Activated CD8-positive, alpha-beta memory T cell treated with anti-CD3 and anti-CD28 coated beads, Interleukin-2, amount 10 ng/mL, durations not matched to agents 7 days and 5 days (primary cell): ENCODE measurements around the gene HPRT1. TPM values are rescaled to one million over a fixed set of nuclear protein-coding genes. Genes with fewer than 3 reads are reported as not detected.
A peak's percentile ranks its signal among the peaks of the same experiment; 100 is the strongest.

Experiments
- ATAC-seq: fragments of 150-1000 bp; cut with Tn5 transposase; one replicate; pipeline ENCODE4 v1.10.0; 2021; ENCODE audit warnings: moderate library complexity
- CTCF ChIA-PET: fragments of 350-600 bp; sonication (Branson Sonifier 250); formaldehyde crosslinking; loops from one replicate; lab custom pipeline; 2021; ENCODE audit warnings: antibody characterized with exemption; lab: Charles Lee
- DNase-seq: peaks from one replicate; pipeline ENCODE4 v3.0.0-alpha.2; 2020
- H3K27ac Mint-ChIP-seq: one replicate; pipeline ENCODE4 v1.8.0; 2021; ENCODE audit warnings: mild to moderate bottlenecking, mixed read lengths
- H3K27me3 Mint-ChIP-seq: one replicate; pipeline ENCODE4 v1.8.0; 2021; ENCODE audit warnings: mixed read lengths
- H3K36me3 Mint-ChIP-seq: one replicate; pipeline ENCODE4 v1.8.0; 2021; ENCODE audit warnings: mild to moderate bottlenecking, mixed read lengths
- H3K4me1 Mint-ChIP-seq: one replicate; pipeline ENCODE4 v1.8.0; 2021; ENCODE audit warnings: mixed read lengths
- H3K4me3 Mint-ChIP-seq: one replicate; pipeline ENCODE4 v1.8.0; 2021; ENCODE audit warnings: mild to moderate bottlenecking, moderate library complexity, mixed read lengths
- H3K9me3 Mint-ChIP-seq: one replicate; pipeline ENCODE4 v1.8.0; 2022; ENCODE audit warnings: low read depth, mixed read lengths
- total RNA-seq, 2 experiments: library from RNA; stranded (reverse); gene quantifications; one replicate each; pipeline ENCODE4 v1.2.3, GENCODE V29; 2021

The HPRT1 gene
- total RNA-seq = 10 to 100 TPM; 81.4 to 86.5 TPM

GRCh38 chrX:134460005-134460861 is at the start of gene HPRT1:
TSS of gene HPRT1 (plus strand) at chrX:134460165. CDS start at chrX:134460312, 147 bp downstream.
- Mint-ChIP-seq H3K9me3 (no peaks in the 10 kb centered on the region), H3K4me3 (peak within 1 kb of the TSS; percentile 86), H3K36me3 (no peaks in the 10 kb centered on the region), H3K27ac (peak within 1 kb of the TSS; percentile 88), H3K4me1 (peaks cover 23% of the 10 kb centered on the region), H3K27me3 (no peaks in the 10 kb centered on the region)
- peak; percentile 95 for ATAC-seq
- CTCF ChIA-PET = no interaction called here
- peak; percentile 86 for DNase-seq

DNA sequence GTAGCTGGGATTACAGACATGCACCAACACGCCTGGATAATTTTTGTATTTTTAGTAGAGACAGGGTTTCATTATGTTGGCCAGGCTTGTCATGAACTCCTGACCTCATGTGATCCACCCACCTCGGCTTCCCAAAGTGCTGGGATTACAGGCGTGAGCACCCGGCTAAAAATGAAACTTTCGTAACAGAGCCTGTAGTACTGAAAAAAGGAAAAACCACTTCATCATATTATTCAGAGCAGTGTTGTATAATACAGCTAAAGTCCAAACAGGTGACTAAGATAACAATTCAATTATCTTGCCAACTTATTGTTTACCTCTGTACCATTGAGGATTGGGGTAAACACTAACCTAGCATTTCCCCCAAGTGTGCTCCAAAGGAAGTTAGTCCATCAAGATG is 43.9 kb upstream of the HPRT1 start:
- no peak for DNase-seq
- Mint-ChIP-seq H3K4me3 (no peak overlapping the region), H3K9me3 (no peaks in the 10 kb centered on the region), H3K27me3 (no peaks in the 10 kb centered on the region), H3K4me1 (no peaks in the 10 kb centered on the region), H3K27ac (no peak overlapping the region), H3K36me3 (peaks cover 16% of the 10 kb centered on the region)
- ATAC-seq = no peak
- CTCF ChIA-PET = no interaction called here

GRCh38 chrX:134418317-134419113 is 41.5 kb upstream of the HPRT1 start:
- no peak for DNase-seq
- H3K27me3 Mint-ChIP-seq = no peaks in the 10 kb centered on the region
- ATAC-seq = no peak
- no peak overlapping the region for H3K4me3 Mint-ChIP-seq
- no peaks in the 10 kb centered on the region for H3K4me1 Mint-ChIP-seq
- H3K9me3 Mint-ChIP-seq = no peaks in the 10 kb centered on the region
- no peak overlapping the region for H3K27ac Mint-ChIP-seq
- CTCF ChIA-PET = no interaction called here
- H3K36me3 Mint-ChIP-seq = peaks cover 17% of the 10 kb centered on the region

GRCh38 chrX:134419784-134420183 is 40.2 kb upstream of the HPRT1 start:
- Mint-ChIP-seq H3K27me3 (no peaks in the 10 kb centered on the region), H3K9me3 (no peaks in the 10 kb centered on the region), H3K36me3 (peaks cover 17% of the 10 kb centered on the region), H3K27ac (no peak overlapping the region), H3K4me3 (no peak overlapping the region), H3K4me1 (no peaks in the 10 kb centered on the region)
- CTCF ChIA-PET = no interaction called here
- DNase-seq (no peak), ATAC-seq (no peak)

- Mint-ChIP-seq H3K27me3 (no peaks in the 10 kb centered on the region), H3K27ac (no peak overlapping the region), H3K4me1 (no peaks in the 10 kb centered on the region), H3K9me3 (no peaks in the 10 kb centered on the region), H3K36me3 (peaks cover 6% of the 10 kb centered on the region), H3K4me3 (no peak overlapping the region)
- DNase-seq (no peak), ATAC-seq (no peak)
- CTCF ChIA-PET = no interaction called here
Measured at GRCh38 chrX:134423606-134424005, 36.4 kb upstream of the HPRT1 start.

DNA sequence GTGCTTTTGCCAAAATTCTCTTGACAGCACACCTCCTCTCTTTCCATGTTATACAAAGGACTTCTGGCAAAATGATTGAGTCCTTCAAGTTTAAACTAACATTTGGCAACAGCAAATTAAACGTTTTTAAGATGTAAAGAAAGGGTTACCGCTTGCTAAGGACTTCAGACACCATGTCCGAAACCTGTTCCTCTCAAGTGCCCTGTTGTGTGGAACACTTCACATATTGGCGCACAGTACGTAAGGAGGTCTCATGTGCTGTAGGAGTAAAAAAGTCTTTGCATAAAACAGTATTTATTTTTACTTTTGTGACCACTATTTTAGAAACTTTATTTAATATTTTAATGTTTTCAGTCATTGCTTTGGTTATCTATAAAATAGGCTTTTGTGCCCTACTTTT is 33.7 kb upstream of the HPRT1 start:
- Mint-ChIP-seq H3K27ac (no peak overlapping the region), H3K4me1 (no peaks in the 10 kb centered on the region), H3K36me3 (peaks cover 9% of the 10 kb centered on the region), H3K4me3 (no peak overlapping the region), H3K9me3 (no peaks in the 10 kb centered on the region), H3K27me3 (no peaks in the 10 kb centered on the region)
- CTCF ChIA-PET = no interaction called here
- no peak for DNase-seq
- ATAC-seq = no peak

DNA sequence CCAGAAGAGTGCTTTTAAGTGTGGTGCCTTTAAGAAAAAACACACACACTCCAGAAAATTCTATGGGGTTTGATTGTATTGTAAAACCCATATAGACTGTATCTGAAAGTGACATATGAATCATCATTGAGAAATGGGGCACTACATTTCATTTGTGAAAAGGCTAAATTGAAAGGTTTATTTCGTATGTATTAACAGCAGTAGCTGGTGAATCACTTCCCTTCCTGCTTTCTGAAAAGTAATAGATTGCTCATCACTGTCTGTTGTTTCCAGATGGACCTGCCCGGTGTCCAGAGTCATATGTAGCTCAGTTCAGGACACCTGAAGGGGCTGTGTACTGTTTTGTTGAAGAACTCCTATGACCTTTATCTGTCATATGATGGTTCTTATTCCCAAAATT is 28.1 kb upstream of the HPRT1 start:
- DNase-seq (no peak), ATAC-seq (peak; percentile 23)
- H3K27ac Mint-ChIP-seq = no peak overlapping the region

DNA sequence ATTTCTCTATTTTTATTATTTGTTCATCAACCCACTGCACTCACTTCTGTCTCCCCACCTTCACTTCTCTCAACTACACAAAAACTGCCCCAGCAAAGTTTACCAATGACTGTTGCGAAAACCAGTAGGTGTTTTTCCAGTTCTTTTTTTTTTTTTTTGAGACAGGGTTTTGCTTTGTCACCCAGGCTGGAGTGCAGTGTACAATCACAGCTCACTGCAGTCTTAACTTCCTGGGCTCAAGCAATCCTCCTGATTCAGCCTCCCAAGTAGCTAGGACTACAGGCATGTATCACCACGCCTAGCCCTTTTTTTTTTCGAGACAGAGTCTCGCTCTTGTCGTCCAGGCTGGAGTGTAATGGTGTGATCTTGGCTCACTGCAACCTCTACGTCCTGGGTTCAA is 24.1 kb upstream of the HPRT1 start:
- Mint-ChIP-seq H3K4me1 (peaks cover 2% of the 10 kb centered on the region), H3K27ac (no peak overlapping the region)
- CTCF ChIA-PET = no interaction called here

More for the DNA sequence above, 28.1 kb upstream of the HPRT1 start:
- H3K9me3 Mint-ChIP-seq = no peaks in the 10 kb centered on the region
- H3K4me1 Mint-ChIP-seq = peaks cover 2% of the 10 kb centered on the region
- no peaks in the 10 kb centered on the region for H3K27me3 Mint-ChIP-seq
- H3K4me3 Mint-ChIP-seq = no peak overlapping the region
- CTCF ChIA-PET = no interaction called here
- peaks cover 18% of the 10 kb centered on the region for H3K36me3 Mint-ChIP-seq

GRCh38 chrX:134443020-134443419 is 16.9 kb upstream of the HPRT1 start:
- H3K27ac Mint-ChIP-seq = no peak overlapping the region
- ATAC-seq (no peak), DNase-seq (no peak)

More for the DNA sequence above, 24.1 kb upstream of the HPRT1 start:
- DNase-seq (no peak), ATAC-seq (no peak)
- no peaks in the 10 kb centered on the region for H3K27me3 Mint-ChIP-seq
- H3K4me3 Mint-ChIP-seq = no peak overlapping the region
- H3K36me3 Mint-ChIP-seq = peaks cover 15% of the 10 kb centered on the region
- H3K9me3 Mint-ChIP-seq = no peaks in the 10 kb centered on the region

GRCh38 chrX:134443461-134443860 is 16.5 kb upstream of the HPRT1 start:
- H3K9me3 Mint-ChIP-seq = no peaks in the 10 kb centered on the region
- no peak overlapping the region for H3K4me3 Mint-ChIP-seq
- no peak for DNase-seq
- CTCF ChIA-PET = no interaction called here
- peaks cover 4% of the 10 kb centered on the region for H3K36me3 Mint-ChIP-seq
- H3K27ac Mint-ChIP-seq = no peak overlapping the region
- H3K4me1 Mint-ChIP-seq = no peaks in the 10 kb centered on the region
- no peaks in the 10 kb centered on the region for H3K27me3 Mint-ChIP-seq
- no peak for ATAC-seq

More at GRCh38 chrX:134443020-134443419, 16.9 kb upstream of the HPRT1 start:
- Mint-ChIP-seq H3K36me3 (peaks cover 4% of the 10 kb centered on the region), H3K27me3 (no peaks in the 10 kb centered on the region), H3K4me3 (no peak overlapping the region), H3K4me1 (no peaks in the 10 kb centered on the region), H3K9me3 (no peaks in the 10 kb centered on the region)
- CTCF ChIA-PET = no interaction called here

GRCh38 chrX:134444681-134445080 is 15.3 kb upstream of the HPRT1 start:
- Mint-ChIP-seq H3K9me3 (no peaks in the 10 kb centered on the region), H3K27me3 (no peaks in the 10 kb centered on the region), H3K4me1 (no peaks in the 10 kb centered on the region), H3K27ac (no peak overlapping the region), H3K36me3 (peaks cover 2% of the 10 kb centered on the region), H3K4me3 (no peak overlapping the region)
- CTCF ChIA-PET = no interaction called here
- DNase-seq (no peak), ATAC-seq (no peak)

GRCh38 chrX:134452596-134452995 is 7.4 kb upstream of the HPRT1 start:
- Mint-ChIP-seq H3K4me3 (no peak overlapping the region), H3K27me3 (no peaks in the 10 kb centered on the region), H3K9me3 (no peaks in the 10 kb centered on the region), H3K4me1 (peaks cover 3% of the 10 kb centered on the region), H3K27ac (no peak overlapping the region), H3K36me3 (peaks cover 4% of the 10 kb centered on the region)
- no peak for DNase-seq
- CTCF ChIA-PET = no interaction called here
- ATAC-seq = no peak

DNA sequence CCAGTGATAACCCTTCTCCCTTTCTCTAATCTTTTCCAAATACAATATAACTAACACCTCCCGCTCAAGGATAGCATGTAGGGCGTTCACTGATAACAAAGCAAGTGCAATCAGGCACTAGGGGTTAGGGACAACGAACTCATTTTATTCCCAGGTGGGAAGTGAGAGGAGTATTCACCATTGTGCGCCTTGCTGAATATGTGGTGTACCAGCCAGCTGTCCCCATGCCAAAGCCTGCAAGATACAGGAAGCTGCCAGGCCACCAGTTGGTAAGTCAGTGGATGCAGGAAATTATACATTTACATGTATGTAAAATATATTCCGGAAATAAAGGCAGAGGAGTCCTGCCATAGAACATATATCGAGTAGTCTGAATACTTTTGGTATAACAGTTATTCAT is 6.3 kb upstream of the HPRT1 start:
- no peak for DNase-seq
- CTCF ChIA-PET = no interaction called here
- H3K4me3 Mint-ChIP-seq = no peak overlapping the region
- no peaks in the 10 kb centered on the region for H3K9me3 Mint-ChIP-seq
- H3K27me3 Mint-ChIP-seq = no peaks in the 10 kb centered on the region
- H3K27ac Mint-ChIP-seq = no peak overlapping the region
- ATAC-seq = no peak
- peaks cover 3% of the 10 kb centered on the region for H3K4me1 Mint-ChIP-seq
- H3K36me3 Mint-ChIP-seq = peaks cover 4% of the 10 kb centered on the region

DNA sequence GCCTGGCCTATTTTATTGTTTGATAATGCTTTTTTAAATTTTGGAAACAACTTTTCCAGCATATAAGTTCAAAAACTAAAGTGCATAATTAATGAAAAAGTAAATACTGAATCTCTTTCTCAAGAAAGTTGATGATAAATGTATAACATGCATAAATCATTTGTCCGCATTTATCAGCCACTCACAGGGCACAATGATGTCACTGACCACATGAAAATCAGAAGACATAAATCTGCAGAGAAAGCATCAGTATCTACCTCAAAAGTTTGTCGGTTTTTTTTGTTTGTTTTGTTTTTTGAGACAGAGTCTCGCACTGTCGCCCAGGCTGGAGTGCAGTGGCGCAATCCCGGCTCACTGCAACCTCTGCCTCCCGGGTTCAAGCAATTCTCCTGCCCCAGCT is 5.5 kb upstream of the HPRT1 start:
- Mint-ChIP-seq H3K27ac (no peak overlapping the region), H3K36me3 (peaks cover 4% of the 10 kb centered on the region), H3K4me3 (no peak overlapping the region), H3K27me3 (no peaks in the 10 kb centered on the region), H3K4me1 (peaks cover 3% of the 10 kb centered on the region), H3K9me3 (no peaks in the 10 kb centered on the region)
- CTCF ChIA-PET = no interaction called here
- DNase-seq (no peak), ATAC-seq (no peak)
